UCSD-AML1 (cell line): ENCODE measurements around the gene CAAP1.
"Not testable (repeated sequence)": the region's sequence is repeated elsewhere in the genome, so short reads cannot be mapped to it uniquely, and the experiment has no call there.

ENCODE experiments used
- DNase-seq: peaks from one replicate; lab custom pipeline; 2025; ENCODE audit not compliant: unreplicated experiment; lab: John Stamatoyannopoulos, UW

Gene CAAP1, protein sequence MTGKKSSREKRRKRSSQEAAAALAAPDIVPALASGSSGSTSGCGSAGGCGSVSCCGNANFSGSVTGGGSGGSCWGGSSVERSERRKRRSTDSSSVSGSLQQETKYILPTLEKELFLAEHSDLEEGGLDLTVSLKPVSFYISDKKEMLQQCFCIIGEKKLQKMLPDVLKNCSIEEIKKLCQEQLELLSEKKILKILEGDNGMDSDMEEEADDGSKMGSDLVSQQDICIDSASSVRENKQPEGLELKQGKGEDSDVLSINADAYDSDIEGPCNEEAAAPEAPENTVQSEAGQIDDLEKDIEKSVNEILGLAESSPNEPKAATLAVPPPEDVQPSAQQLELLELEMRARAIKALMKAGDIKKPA

GRCh38 chr9:26892251-26893029, at the start of gene CAAP1:
Gene CAAP1 (minus strand): TSS chr9:26892802. CDS start chr9:26892715, 87 bp downstream.
- peak; percentile 93 for DNase-seq

DNA sequence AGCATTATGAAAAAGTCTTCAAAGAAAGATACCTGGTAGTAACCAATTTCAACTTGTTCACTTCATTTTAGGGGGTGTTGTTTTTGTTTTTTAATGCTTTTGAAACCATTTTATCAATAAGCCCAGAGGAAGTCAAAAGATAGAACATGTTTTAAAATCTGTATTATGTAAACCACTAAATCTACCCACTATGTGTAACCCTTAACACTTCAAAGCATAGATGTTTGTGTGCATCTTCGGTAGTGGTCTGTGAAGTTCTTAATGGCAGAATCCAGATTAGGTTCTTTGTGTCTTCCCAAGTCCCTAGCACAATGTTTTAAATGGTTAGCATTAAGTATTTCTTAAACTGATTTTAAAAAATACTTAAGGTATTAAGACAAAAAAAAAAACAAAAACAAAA, 48.2 kb upstream of the CAAP1 start:
- DNase-seq = no peak

DNA sequence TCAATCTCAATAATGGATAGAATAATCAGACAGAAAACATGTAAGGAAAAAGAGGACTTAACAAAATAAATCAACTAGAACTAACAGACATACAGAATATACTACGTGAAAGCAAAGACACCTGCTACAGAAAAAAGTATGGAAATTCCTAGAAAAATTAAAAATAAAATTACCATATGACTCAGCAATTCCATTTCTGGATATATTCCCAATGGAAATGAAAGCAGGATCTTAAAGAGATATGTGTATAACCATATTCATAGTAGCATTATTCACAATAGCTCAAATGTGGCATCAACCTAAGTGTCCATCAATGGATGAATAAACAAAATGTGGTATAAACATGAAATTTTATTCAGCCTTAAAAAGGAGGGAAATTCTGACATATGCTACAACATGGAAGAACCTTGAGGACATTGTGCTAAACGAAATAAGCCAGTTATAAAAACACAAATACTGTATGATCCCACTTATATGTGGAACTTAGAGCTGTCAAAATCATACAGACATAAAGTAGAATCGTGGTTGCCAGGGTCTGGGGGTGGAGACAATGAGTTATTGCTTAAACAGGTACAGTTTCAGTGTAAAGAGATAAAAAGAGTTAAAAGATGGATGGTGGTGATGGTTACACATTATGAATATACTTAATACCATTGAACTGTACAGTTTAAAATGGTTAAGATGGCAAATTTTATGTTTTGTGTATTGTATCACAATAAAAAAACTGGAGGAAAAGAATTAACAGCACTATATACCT, 47.5 kb upstream of the CAAP1 start:
- no peak for DNase-seq

GRCh38 chr9:26937816-26938371, 45.3 kb upstream of the CAAP1 start:
- no peak for DNase-seq

DNA sequence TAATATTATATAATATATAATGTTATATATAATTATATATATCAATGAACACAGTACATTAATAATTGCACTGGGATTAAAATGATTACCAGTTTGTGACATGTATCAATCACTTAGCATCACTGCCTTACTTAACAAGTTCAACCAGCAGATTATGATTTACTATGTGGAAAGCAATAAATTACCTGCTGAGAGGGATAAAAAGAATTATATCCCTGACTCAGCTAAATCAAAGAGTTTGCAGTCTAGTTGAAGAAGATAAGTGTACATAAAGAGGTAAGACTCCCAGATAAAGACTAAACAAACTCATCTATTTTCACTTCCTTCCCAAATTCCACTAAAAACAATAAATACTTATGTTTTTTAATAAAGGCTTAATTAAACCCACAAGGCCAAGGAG, 43.2 kb upstream of the CAAP1 start:
- DNase-seq = no peak

- DNase-seq = no peak
Measured at GRCh38 chr9:26928902-26929495, 36.4 kb upstream of the CAAP1 start.

GRCh38 chr9:26925609-26926008, 33.0 kb upstream of the CAAP1 start:
- no peak for DNase-seq

DNA sequence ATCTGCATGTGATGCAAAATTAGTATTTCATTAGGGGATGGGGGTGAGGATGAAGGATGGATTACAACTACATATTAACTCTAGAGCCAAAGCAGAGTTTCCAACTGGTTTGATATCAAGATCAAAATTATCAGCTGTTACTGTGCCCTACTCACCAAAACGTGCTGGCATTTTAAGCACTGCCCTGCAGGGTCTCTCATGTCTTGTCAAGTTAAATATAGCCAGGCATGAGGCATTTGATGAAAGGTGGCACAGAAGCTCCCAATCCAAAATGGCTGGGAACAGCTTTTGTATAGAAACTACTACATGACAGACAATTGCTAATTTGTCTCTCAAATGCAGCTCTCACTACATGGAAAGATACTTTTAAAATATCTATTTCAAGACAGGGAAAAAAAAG, 27.1 kb upstream of the CAAP1 start:
- no peak for DNase-seq

DNA sequence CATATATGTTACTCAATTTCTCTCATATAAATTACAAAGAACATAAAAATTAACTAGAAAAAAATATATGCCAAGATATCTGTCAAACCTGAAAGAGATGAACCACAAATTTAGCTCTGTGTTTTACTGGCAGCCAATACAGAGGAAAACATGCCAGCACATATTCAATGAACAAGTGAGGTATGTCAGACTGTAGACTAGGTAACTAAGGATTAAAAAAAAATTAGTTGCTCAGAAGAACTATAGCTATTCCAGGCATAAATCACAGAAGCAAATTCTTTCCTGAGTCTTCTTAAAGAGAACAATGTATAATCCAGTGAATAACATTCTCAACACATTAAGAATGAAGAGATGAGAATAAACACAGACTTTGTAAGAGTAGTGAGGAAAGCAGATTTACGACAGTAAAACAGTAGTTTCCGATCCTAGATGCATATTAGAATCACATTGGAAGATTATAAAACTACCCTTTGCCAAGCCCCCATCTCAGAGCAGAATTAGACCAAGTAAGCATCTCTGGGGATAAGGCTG, 20.6 kb upstream of the CAAP1 start:
- DNase-seq = no peak

DNA sequence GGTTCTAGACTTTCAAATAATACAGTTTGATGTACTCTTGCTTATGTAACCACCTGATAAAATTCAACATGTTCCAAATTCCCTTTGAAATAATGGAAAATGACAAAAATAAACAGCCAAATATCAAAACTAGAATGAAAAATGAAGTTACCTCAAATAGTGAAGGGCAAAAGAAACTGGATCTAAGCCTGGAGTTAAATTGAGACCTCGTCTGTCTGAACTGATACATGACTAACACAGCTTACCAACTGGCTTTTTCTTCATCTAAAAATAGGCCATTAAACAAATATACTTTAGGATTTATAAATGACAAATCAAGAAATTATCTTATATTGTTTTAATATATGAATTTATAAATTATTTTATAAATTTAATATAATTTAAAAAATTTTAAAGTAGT, 12.1 kb upstream of the CAAP1 start:
- DNase-seq = no peak

- no peak for DNase-seq
Measured at GRCh38 chr9:26904070-26904469, 11.5 kb upstream of the CAAP1 start.

DNA sequence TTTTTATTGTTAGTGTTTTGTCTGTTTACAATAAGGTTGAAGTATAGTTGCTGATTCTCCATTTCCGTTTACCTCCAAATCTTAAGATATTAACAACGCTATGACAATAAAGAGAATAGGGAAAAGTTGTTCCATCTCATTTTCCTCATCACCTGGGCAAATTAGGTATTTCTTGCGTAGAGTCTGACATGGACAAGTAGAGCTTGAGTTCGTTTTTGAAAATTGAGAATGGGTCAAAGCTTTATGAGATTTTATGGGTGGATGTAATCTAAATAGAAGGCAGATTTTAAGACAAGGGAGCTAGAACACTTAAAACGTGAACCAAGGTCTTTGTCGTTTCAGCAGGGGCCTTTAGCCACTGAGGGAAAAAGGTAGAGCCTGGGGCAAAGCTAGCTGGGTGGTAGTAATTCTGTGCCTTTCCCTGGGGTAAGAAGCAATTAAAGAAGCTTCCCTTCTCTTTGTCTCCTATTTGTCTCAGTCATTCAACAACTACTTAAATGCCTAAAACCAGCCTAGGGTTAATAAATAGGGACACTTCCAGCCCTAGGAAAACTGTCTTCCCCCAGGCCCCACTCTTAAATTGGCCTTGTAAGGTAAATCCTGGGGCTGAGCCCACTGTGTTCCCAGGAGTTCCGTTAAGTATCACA, 551 bp upstream of the CAAP1 start:
- DNase-seq = no peak

GRCh38 chr9:26891726-26892125, 876 bp downstream of the CAAP1 start:
- DNase-seq = no peak

DNA sequence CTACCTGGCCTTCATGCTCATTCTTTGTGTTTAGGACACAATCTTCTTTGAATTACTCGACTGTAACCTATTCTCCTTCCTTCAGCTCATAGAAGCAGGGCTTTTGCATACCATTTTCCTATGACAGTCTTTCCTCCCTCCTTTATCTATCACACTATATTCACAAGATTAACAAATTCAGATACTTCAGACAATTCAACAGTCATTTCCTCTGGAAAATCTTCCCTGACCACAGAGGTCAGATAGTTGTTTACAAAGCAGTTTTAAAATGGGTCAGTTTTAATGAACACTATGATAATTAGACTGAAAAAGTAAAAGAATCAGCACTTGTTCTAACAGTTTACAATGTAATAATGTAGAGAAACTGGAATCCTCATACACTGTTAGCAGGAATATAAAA, 4.3 kb downstream of the CAAP1 start:
- no peak for DNase-seq

DNA sequence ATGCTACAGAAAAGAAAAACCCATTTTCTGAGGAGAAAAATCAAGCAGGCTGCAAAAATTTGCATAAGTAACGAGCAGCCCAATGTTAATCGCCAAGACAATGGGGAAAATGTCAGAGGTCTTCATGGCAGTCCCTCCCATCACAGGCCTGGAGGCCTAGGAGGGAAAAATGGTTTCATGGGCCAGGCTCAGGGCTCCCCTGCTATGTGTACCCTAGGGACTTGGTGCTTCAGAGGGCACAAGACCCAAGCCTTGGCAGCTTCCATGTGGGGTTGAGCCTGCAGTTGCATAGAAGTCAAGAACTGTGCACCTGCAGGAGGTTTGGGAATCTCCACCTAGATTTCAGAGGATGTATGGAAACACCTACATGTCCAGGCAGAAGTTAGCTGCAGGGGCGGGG, 10.4 kb downstream of the CAAP1 start:
- no peak for DNase-seq

GRCh38 chr9:26880262-26880661, 12.3 kb downstream of the CAAP1 start:
- DNase-seq = no peak

DNA sequence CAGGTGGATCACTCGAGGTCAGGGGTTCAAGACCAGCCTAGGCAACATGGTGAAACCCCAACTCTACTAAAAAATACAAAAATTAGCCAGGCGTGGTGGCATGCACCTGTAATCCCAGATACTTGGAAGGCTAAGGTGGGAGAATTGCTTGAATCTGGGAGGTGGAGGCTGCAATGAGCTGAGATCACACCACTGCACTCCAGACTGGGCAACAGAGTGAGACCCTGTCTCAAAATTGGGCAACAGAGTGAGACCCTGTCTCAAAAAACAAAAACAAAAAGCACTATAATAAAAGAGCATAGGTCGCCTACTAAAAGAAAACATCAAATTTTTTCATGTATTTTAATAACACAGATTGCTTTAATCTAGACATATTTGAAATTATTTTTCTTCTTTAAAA, 17.4 kb downstream of the CAAP1 start:
- not testable (repeated sequence) for DNase-seq

DNA sequence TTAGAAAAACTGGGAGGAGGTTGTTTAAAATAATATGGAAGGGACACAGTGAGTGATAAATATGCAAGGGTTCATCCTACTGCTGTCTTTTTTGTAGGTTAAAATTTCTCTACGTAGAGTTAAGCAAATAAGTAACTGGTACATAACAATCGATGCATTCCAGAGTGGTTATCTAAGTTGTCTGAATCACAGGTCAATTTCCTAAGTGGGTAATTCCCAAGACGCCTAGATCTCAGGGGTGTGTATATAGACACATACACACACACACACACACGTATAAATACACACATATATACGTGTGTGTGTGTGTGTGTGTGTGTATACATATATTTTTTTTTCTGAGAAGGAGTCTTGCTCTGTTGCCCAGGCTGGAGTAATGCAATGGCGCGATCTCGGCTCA, 22.3 kb downstream of the CAAP1 start:
- DNase-seq = no peak

DNA sequence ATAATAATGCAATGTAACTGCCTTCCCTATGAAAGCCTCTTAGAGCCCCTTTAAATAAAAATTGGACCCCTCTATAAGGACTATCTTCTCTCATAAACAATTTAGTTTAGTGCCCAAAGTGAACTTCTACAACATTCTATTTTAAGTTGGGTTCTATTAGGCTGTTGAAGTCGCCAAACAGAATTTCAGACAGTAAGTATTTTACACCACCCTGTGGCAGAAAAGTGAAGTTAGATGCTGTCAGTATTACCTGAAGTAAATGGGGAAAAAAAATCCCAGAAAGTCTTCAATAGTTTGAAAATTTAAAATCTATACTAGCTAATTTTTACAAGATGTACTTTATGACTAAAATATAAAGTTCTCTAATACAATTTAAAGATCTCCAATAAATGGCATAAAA, 29.5 kb downstream of the CAAP1 start:
- DNase-seq = no peak

GRCh38 chr9:26856413-26857032, 36.1 kb downstream of the CAAP1 start:
- peak; percentile 6 for DNase-seq
